Liver (tissue), 9 donors: ENCODE data around the gene CENPX. TPM values are rescaled to one million over a fixed set of nuclear protein-coding genes. Genes with fewer than 3 reads are reported as not detected.

Experiments used
- DNase-seq: peaks from one replicate; pipeline ENCODE4 v3.0.0-alpha.2; 2017; ENCODE audit warnings: low spot score
- H3K27ac ChIP-seq, 2 donors: one replicate each; pipeline ENCODE4 v1.7.0; 2013; ENCODE audit warnings: inconsistent platforms in 2 of 2, low read length in 2 of 2, control low read depth in 1 of 2, low read depth in 1 of 2, mild to moderate bottlenecking in 1 of 2
- H3K27me3 ChIP-seq, 4 donors: one replicate each; pipeline versions ENCODE4 v1.6.1 to v1.7.0; 2013; ENCODE audit warnings: low read length in 3 of 4, inconsistent platforms in 1 of 4, mild to moderate bottlenecking in 1 of 4, moderate library complexity in 1 of 4; ENCODE audit not compliant: control insufficient read depth in 4 of 4, insufficient read depth in 4 of 4
- H3K36me3 ChIP-seq, 4 donors: one replicate each; pipeline versions ENCODE4 v1.6.1 to v1.7.0; 2013; ENCODE audit warnings: low read length in 3 of 4, mild to moderate bottlenecking in 3 of 4, low read depth in 1 of 4, moderate library complexity in 1 of 4; ENCODE audit not compliant: control insufficient read depth in 4 of 4, insufficient read depth in 3 of 4
- H3K4me1 ChIP-seq, 4 donors: one replicate each; pipeline versions ENCODE4 v1.6.1 to v1.7.0; 2013; ENCODE audit warnings: low read length in 3 of 4, mild to moderate bottlenecking in 3 of 4, moderate library complexity in 1 of 4; ENCODE audit not compliant: control insufficient read depth in 4 of 4, insufficient read depth in 4 of 4
- H3K4me3 ChIP-seq, 3 donors: one replicate each; pipeline versions ENCODE4 v1.6.1 to v1.7.0; 2013; ENCODE audit warnings: low read length in 3 of 3, control low read depth in 1 of 3, low read depth in 1 of 3, mild to moderate bottlenecking in 1 of 3
- H3K9ac ChIP-seq, 2 donors: one replicate each; pipeline ENCODE4 v1.7.0; 2013; ENCODE audit warnings: low read length in 2 of 2, mild to moderate bottlenecking in 2 of 2, moderate library complexity in 2 of 2, control low read depth in 1 of 2, low read depth in 1 of 2
- H3K9me3 ChIP-seq, 4 donors: one replicate each; pipeline versions ENCODE4 v1.6.1 to v1.7.0; 2013; ENCODE audit warnings: low read length in 3 of 4; ENCODE audit not compliant: control insufficient read depth in 4 of 4
- EGR1 ChIP-seq, 2 donors: IDR thresholded peaks; 2 replicates each; pipeline ENCODE4 v1.6.1; 2016 to 2018; ENCODE audit warnings: antibody characterized with exemption in 2 of 2, low read depth in 2 of 2
- FOXA1 ChIP-seq: IDR thresholded peaks from 2 replicates; pipeline ENCODE4 v1.6.1; 2016; ENCODE audit warnings: antibody characterized with exemption
- FOXA2 ChIP-seq: IDR thresholded peaks from 2 replicates; pipeline ENCODE4 v1.6.1; 2016; ENCODE audit warnings: antibody characterized with exemption
- GABPA ChIP-seq, 2 donors: IDR thresholded peaks in 1 of 2; conservative IDR thresholded peaks in 1 of 2; 2 replicates each; pipeline ENCODE4 v1.6.1; 2016; ENCODE audit warnings: antibody characterized with exemption in 2 of 2, mild to moderate bottlenecking in 1 of 2, moderate library complexity in 1 of 2
- HNF4A ChIP-seq, 2 donors: conservative IDR thresholded peaks; 2 replicates each; pipeline ENCODE4 v1.6.1; 2016; ENCODE audit warnings: antibody characterized with exemption in 2 of 2, mild to moderate bottlenecking in 2 of 2
- HNF4G ChIP-seq: IDR thresholded peaks from 2 replicates; pipeline ENCODE4 v1.6.1; 2016; ENCODE audit warnings: antibody characterized with exemption
- JUND ChIP-seq, 2 donors: IDR thresholded peaks; 2 replicates each; pipeline ENCODE4 v1.6.1; 2016; ENCODE audit warnings: antibody characterized with exemption in 2 of 2
- NR2F2 ChIP-seq: IDR thresholded peaks from 2 replicates; pipeline ENCODE4 v1.6.1; 2016; ENCODE audit warnings: antibody characterized with exemption
- RAD21 ChIP-seq, 2 donors: IDR thresholded peaks; 2 replicates each; pipeline ENCODE4 v1.6.1; 2016; ENCODE audit warnings: antibody characterized with exemption in 2 of 2, mild to moderate bottlenecking in 2 of 2
- RXRA ChIP-seq, 2 donors: IDR thresholded peaks; 2 replicates each; pipeline ENCODE4 v1.6.1; 2017 to 2018; ENCODE audit warnings: antibody characterized with exemption in 2 of 2, mild to moderate bottlenecking in 1 of 2
- SP1 ChIP-seq: IDR thresholded peaks from 2 replicates; pipeline ENCODE4 v1.6.1; 2018; ENCODE audit warnings: antibody characterized with exemption, mild to moderate bottlenecking
- TAF1 ChIP-seq: conservative IDR thresholded peaks from 2 replicates; pipeline ENCODE4 v1.6.1; 2016; ENCODE audit warnings: antibody characterized with exemption, mild to moderate bottlenecking
- YY1 ChIP-seq: IDR thresholded peaks from 2 replicates; pipeline ENCODE4 v1.6.1; 2016; ENCODE audit warnings: antibody characterized with exemption, mild to moderate bottlenecking
- WGBS: extraction: QIAGEN DNeasy Blood & Tissue Kit; methylation state at CpG from one replicate; pipeline ENCODE4 v1.1.7; 2013; 5-methylcytosine and 5-hydroxymethylcytosine counted together
- polyA plus RNA-seq, 2 donors: library from polyadenylated mRNA; stranded (reverse) in 1 of 2; unstranded in 1 of 2; fragments of 200-250 nt in 1 of 2; fragments of >200 nt in 1 of 2; fragmentation: Nextera tagmentation in 1 of 2; extraction: Ambion mirVana in 1 of 2; gene quantifications; one replicate each; pipeline versions ENCODE4 v1.2.1 to v1.2.3, GENCODE V29; 2013 to 2015
- total RNA-seq, 2 donors: library from RNA; depleted of rRNA; stranded (reverse); fragments of >200 nt; gene quantifications; one replicate each; pipeline ENCODE4 v1.2.3, GENCODE V29; 2014
- TF ChIP-seq, protein P1 (sequence below): IDR thresholded peaks from 2 replicates; pipeline ENCODE4 v1.6.1; 2016; ENCODE audit warnings: antibody characterized with exemption
- TF ChIP-seq, protein P2 (sequence below): IDR thresholded peaks from 2 replicates; pipeline ENCODE4 v1.6.1; 2016; ENCODE audit warnings: antibody characterized with exemption
- TF ChIP-seq, protein P3 (sequence below): IDR thresholded peaks from 2 replicates; pipeline ENCODE4 v1.6.1; 2016; ENCODE audit warnings: antibody characterized with exemption
- TF ChIP-seq, protein P4 (sequence below): IDR thresholded peaks from 2 replicates; pipeline ENCODE4 v1.6.1; 2016; ENCODE audit warnings: antibody characterized with exemption, mild to moderate bottlenecking
- TF ChIP-seq, protein P5 (sequence below): fragments of 150-350 bp; IDR thresholded peaks from 2 replicates; pipeline ENCODE4 v1.5.1; 2017; ENCODE audit warnings: improper control_type of control experiment, low read depth, low read length; ENCODE audit not compliant: missing input control
- donor health status: healthy.
- donor health status: healthy.
- donor health status: healthy.
- donor health status: healthy.
- donor health status: healthy.

Gene CENPX
- total and polyA plus RNA-seq, 4 donors = 22.5 to 83.9 (median 44.9) TPM

DNA sequence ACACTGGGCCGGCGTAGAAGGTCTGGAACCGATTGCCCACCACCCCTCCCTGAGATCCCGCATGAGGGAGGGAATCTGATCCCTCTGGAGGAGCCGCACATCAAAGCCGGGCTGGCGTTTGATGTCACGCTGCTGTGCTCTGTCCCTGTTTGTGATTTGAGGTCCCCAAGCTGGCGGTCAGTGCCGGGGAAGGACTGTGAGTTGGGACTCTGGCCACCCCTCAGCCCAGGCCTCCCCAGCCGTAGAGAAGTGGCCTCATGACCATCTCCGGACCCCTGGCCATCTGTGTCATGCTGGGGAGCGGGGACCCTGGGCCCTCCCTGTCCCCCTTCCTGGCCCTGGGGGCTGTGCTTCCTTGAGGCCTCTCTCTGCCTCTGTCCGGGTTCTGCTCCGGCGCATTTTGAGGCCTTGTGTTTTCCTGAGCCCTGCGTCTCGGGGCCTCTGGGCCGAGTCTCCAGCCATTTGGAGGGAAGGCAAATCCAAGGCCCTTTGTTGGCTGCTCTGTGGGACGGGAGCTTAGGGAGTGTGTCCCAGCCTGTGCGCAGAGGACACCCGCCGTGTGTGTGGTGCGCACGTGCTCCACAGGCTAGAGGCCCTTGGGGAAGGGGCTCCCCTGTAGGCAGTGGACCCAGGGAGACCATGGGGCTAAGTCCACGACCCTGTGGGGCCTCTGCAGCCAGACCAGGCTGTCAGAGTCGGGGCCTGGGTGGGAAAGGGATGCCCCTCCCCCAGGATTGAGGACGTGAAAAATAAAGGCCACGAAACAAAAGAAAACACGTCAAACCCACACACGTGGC, 30.2 kb downstream of the CENPX start:
- H3K4me1 ChIP-seq = peaks cover 12 to 32% (median 21%) of the 10 kb centered on the region in 4 donors
- no peaks in the 10 kb centered on the region for H3K9me3 ChIP-seq
- TF ChIP-seq, protein P1, sequence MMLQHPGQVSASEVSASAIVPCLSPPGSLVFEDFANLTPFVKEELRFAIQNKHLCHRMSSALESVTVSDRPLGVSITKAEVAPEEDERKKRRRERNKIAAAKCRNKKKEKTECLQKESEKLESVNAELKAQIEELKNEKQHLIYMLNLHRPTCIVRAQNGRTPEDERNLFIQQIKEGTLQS = no peak
- no peak for TF ChIP-seq TAF1
- no peak for TF ChIP-seq GABPA (IDR thresholded peaks at IDR 0.05 in 1 of 2, conservative IDR thresholded peaks at IDR 0.05 in 1 of 2)
- TF ChIP-seq JUND (IDR thresholded peaks at IDR 0.05) = no peak
- no peak for TF ChIP-seq EGR1 (IDR thresholded peaks at IDR 0.05; ENCODE audit: low read depth in 2 of 2)
- no peak for TF ChIP-seq NR2F2
- no peak for TF ChIP-seq HNF4G
- no peak for TF ChIP-seq SP1
- TF ChIP-seq RXRA (IDR thresholded peaks at IDR 0.05) = no peak
- no peak for TF ChIP-seq FOXA2
- TF ChIP-seq, protein P2, sequence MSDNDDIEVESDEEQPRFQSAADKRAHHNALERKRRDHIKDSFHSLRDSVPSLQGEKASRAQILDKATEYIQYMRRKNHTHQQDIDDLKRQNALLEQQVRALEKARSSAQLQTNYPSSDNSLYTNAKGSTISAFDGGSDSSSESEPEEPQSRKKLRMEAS = no peak
- TF ChIP-seq RAD21 (IDR thresholded peaks at IDR 0.05) = no peak
- TF ChIP-seq, protein P3, sequence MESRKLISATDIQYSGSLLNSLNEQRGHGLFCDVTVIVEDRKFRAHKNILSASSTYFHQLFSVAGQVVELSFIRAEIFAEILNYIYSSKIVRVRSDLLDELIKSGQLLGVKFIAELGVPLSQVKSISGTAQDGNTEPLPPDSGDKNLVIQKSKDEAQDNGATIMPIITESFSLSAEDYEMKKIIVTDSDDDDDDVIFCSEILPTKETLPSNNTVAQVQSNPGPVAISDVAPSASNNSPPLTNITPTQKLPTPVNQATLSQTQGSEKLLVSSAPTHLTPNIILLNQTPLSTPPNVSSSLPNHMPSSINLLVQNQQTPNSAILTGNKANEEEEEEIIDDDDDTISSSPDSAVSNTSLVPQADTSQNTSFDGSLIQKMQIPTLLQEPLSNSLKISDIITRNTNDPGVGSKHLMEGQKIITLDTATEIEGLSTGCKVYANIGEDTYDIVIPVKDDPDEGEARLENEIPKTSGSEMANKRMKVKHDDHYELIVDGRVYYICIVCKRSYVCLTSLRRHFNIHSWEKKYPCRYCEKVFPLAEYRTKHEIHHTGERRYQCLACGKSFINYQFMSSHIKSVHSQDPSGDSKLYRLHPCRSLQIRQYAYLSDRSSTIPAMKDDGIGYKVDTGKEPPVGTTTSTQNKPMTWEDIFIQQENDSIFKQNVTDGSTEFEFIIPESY = no peak
- TF ChIP-seq YY1 = no peak
- TF ChIP-seq, protein P4, sequence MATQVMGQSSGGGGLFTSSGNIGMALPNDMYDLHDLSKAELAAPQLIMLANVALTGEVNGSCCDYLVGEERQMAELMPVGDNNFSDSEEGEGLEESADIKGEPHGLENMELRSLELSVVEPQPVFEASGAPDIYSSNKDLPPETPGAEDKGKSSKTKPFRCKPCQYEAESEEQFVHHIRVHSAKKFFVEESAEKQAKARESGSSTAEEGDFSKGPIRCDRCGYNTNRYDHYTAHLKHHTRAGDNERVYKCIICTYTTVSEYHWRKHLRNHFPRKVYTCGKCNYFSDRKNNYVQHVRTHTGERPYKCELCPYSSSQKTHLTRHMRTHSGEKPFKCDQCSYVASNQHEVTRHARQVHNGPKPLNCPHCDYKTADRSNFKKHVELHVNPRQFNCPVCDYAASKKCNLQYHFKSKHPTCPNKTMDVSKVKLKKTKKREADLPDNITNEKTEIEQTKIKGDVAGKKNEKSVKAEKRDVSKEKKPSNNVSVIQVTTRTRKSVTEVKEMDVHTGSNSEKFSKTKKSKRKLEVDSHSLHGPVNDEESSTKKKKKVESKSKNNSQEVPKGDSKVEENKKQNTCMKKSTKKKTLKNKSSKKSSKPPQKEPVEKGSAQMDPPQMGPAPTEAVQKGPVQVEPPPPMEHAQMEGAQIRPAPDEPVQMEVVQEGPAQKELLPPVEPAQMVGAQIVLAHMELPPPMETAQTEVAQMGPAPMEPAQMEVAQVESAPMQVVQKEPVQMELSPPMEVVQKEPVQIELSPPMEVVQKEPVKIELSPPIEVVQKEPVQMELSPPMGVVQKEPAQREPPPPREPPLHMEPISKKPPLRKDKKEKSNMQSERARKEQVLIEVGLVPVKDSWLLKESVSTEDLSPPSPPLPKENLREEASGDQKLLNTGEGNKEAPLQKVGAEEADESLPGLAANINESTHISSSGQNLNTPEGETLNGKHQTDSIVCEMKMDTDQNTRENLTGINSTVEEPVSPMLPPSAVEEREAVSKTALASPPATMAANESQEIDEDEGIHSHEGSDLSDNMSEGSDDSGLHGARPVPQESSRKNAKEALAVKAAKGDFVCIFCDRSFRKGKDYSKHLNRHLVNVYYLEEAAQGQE = no peak
- TF ChIP-seq FOXA1 = no peak
- TF ChIP-seq, protein P5, sequence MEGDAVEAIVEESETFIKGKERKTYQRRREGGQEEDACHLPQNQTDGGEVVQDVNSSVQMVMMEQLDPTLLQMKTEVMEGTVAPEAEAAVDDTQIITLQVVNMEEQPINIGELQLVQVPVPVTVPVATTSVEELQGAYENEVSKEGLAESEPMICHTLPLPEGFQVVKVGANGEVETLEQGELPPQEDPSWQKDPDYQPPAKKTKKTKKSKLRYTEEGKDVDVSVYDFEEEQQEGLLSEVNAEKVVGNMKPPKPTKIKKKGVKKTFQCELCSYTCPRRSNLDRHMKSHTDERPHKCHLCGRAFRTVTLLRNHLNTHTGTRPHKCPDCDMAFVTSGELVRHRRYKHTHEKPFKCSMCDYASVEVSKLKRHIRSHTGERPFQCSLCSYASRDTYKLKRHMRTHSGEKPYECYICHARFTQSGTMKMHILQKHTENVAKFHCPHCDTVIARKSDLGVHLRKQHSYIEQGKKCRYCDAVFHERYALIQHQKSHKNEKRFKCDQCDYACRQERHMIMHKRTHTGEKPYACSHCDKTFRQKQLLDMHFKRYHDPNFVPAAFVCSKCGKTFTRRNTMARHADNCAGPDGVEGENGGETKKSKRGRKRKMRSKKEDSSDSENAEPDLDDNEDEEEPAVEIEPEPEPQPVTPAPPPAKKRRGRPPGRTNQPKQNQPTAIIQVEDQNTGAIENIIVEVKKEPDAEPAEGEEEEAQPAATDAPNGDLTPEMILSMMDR = no peak
- no peak for TF ChIP-seq HNF4A (conservative IDR thresholded peaks at IDR 0.05)
- peaks cover 0 to 3% (median under 1%) of the 10 kb centered on the region in 4 donors for H3K36me3 ChIP-seq
- H3K4me3 ChIP-seq = no peak overlapping the region
- no peak for DNase-seq
- peak overlapping the region in 1 of 2 donors; percentile 5 for H3K9ac ChIP-seq
- H3K27ac ChIP-seq = peak overlapping the region; percentile 4 to 45
- no peaks in the 10 kb centered on the region for H3K27me3 ChIP-seq
- WGBS = 77% methylated on average over 31 of the region's 31 CpGs
